ENCODE data around the gene ERF. TPM values are rescaled to one million over a fixed set of nuclear protein-coding genes. Genes with fewer than 3 reads are reported as not detected.

Gene ERF
- total and polyA plus RNA-seq, 2 donors (not counting 1 experiment from before 2014, with no cell fraction given): 48.6 to 51.5 TPM

DNA sequence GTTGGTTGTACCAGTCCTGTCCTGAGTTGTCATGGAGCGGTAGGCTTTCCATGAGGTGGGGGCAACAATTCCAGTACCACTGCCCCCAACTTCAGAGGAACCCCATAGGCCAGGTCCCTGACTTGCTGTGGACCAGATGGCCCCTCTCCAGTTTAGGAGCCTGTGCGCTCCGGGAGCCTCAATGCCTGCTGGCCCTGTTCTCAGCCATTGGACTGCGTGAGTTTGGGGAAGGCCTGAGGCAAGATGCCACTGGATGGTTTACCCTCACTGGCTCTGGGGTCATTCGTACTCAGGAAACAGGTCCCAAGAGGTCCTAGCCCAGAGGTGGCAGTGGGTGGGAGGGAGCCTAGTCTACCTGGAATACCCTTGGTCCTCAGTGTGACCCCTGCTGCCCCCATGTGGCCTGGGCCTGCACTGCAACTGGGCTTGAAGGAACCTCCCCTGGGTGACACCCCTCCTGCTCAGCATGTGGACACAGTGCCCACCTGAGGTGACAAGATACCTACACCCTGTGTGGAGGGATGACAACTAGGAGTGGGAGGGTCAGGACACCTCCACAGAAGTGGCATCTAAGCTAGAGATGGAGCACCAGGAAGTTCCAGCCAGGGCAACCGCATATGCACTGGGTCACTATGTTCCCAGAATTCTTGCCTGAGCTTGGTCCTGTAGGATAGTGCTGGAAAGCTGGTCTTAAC, 41.0 kb upstream of the ERF start:
- Histone ChIP-seq H3K4me2 (replicated peaks; ENCODE audit: low read depth, low read length, poor library complexity, severe bottlenecking) (no peak overlapping the region), H2AFZ (ENCODE audit: insufficient read depth, low read depth, low read length, poor library complexity, severe bottlenecking) (no peak overlapping the region), H3K79me2 (ENCODE audit: control insufficient read depth, insufficient read depth, low read length) (no peaks in the 10 kb centered on the region), H3K9me3 (ENCODE audit: control extremely low read depth in 1 of 3, control insufficient read depth in 2 of 3, insufficient read depth in 1 of 3, low read length in 2 of 3) (no peaks in the 10 kb centered on the region), H3K27ac (ENCODE audit: low read length in 2 of 2) (no peak overlapping the region), H3K4me1 (ENCODE audit: control insufficient read depth in 2 of 2, insufficient read depth in 2 of 2, low read length in 2 of 2) (peaks cover 3 to 10% of the 10 kb centered on the region in 2 donors), H3K36me3 (replicated peaks in 1 of 2; ENCODE audit: control extremely low read depth in 1 of 2, control insufficient read depth in 1 of 2, extremely low read depth in 1 of 2, insufficient read depth in 2 of 2, low read length in 1 of 2) (peaks cover 0 to 38% of the 10 kb centered on the region in 2 experiments), H3K4me3 (ENCODE audit: control extremely low read depth in 1 of 5, extremely low read depth in 1 of 5, insufficient read depth in 1 of 5, low read depth in 2 of 5, low read length in 4 of 5) (no peak overlapping the region), H3K9ac (ENCODE audit: low read length) (no peak overlapping the region), H3K27me3 (replicated peaks in 1 of 4; ENCODE audit: control extremely low read depth in 1 of 4, control insufficient read depth in 3 of 4, insufficient read depth in 4 of 4, low read length in 3 of 4) (no peaks in the 10 kb centered on the region), H4K20me1 (ENCODE audit: control insufficient read depth, insufficient read depth, low read length, poor library complexity, severe bottlenecking) (peaks cover 5% of the 10 kb centered on the region)
- Mint-ChIP-seq H3K9me3 (ENCODE audit: insufficient read depth) (no peaks in the 10 kb centered on the region), H3K27me3 (no peaks in the 10 kb centered on the region), H3K4me1 (peaks cover 11% of the 10 kb centered on the region), H3K27ac (peak overlapping the region; percentile 71), H3K4me3 (no peak overlapping the region)
- peak; percentile 98 for ATAC-seq (ENCODE audit: low read depth)
- ChIA-PET POLR2A (interaction anchor here (0.8 to 1.6 kb wide), 2 partner anchors 25 to 53 kb away, joined by 3 read pairs; partner anchors contain the start of gene GSK3A), CTCF (interaction anchor here (0.6 to 2.0 kb wide), 26 partner anchors 8 to 196 kb away, joined by 3 to 12 read pairs (median 4); partner anchors contain the start of genes GSK3A and POU2F2)
- TF ChIP-seq EZH2 (IDR thresholded peaks at IDR 0.05; ENCODE audit: borderline replicate concordance, insufficient read depth, low read depth, low read length, poor library complexity, severe bottlenecking): no peak
- TF ChIP-seq, protein P1, sequence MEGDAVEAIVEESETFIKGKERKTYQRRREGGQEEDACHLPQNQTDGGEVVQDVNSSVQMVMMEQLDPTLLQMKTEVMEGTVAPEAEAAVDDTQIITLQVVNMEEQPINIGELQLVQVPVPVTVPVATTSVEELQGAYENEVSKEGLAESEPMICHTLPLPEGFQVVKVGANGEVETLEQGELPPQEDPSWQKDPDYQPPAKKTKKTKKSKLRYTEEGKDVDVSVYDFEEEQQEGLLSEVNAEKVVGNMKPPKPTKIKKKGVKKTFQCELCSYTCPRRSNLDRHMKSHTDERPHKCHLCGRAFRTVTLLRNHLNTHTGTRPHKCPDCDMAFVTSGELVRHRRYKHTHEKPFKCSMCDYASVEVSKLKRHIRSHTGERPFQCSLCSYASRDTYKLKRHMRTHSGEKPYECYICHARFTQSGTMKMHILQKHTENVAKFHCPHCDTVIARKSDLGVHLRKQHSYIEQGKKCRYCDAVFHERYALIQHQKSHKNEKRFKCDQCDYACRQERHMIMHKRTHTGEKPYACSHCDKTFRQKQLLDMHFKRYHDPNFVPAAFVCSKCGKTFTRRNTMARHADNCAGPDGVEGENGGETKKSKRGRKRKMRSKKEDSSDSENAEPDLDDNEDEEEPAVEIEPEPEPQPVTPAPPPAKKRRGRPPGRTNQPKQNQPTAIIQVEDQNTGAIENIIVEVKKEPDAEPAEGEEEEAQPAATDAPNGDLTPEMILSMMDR (IDR thresholded peaks at IDR 0.05): peak; percentile 91
- WGBS (ENCODE audit: insufficient coverage): 82% methylated on average over 5 of the region's 6 CpGs
- intact Hi-C loops (cut with micrococcal nuclease): loop anchor here (1.0 to 5.0 kb wide), 5 partner anchors 10 to 188 kb away; partner anchors contain the start of gene GSK3A
- peak; percentile 89 for DNase-seq

DNA sequence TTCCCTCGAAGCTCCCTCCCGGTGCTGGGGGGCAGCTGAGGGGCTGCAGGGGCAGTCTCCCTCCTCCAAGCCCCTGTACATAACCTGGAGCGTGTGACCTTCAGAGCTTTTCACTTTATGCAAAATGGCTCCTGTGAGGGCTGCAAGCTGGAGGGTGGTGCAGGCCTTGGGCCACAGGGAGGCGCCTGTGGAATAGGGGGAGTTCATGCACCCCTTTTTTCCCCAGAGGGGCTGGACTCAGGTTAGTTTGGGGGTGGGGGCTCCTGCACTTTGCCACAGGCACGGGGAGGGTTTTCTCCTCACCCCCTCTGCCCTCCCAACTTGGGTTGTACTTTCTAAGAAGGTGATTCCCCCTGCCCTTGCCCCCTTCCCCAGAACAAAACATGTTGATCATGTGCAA, 40.4 kb upstream of the ERF start:
- no peak overlapping the region for H2AFZ ChIP-seq (ENCODE audit: insufficient read depth, low read depth, low read length, poor library complexity, severe bottlenecking)
- peaks cover 3 to 10% of the 10 kb centered on the region in 2 donors for H3K4me1 ChIP-seq (ENCODE audit: control insufficient read depth in 2 of 2, insufficient read depth in 2 of 2, low read length in 2 of 2)
- no peaks in the 10 kb centered on the region for H3K27me3 Mint-ChIP-seq
- intact Hi-C loops (cut with micrococcal nuclease): loop anchor here (5.0 kb wide), 1 partner anchor 113 kb away; no protein-coding TSS in a partner anchor
- H3K9me3 Mint-ChIP-seq (ENCODE audit: insufficient read depth): no peaks in the 10 kb centered on the region
- H3K4me3 ChIP-seq (ENCODE audit: control extremely low read depth in 1 of 5, extremely low read depth in 1 of 5, insufficient read depth in 1 of 5, low read depth in 2 of 5, low read length in 4 of 5): no peak overlapping the region
- no peak overlapping the region for H3K4me3 Mint-ChIP-seq
- H3K9me3 ChIP-seq (ENCODE audit: control extremely low read depth in 1 of 3, control insufficient read depth in 2 of 3, insufficient read depth in 1 of 3, low read length in 2 of 3): no peaks in the 10 kb centered on the region
- no peak for TF ChIP-seq EZH2 (IDR thresholded peaks at IDR 0.05; ENCODE audit: borderline replicate concordance, insufficient read depth, low read depth, low read length, poor library complexity, severe bottlenecking)
- TF ChIP-seq, protein P1 (IDR thresholded peaks at IDR 0.05): no peak
- peak overlapping the region; percentile 20 for H3K27ac Mint-ChIP-seq
- H3K36me3 ChIP-seq (replicated peaks in 1 of 2; ENCODE audit: control extremely low read depth in 1 of 2, control insufficient read depth in 1 of 2, extremely low read depth in 1 of 2, insufficient read depth in 2 of 2, low read length in 1 of 2): peaks cover 0 to 44% of the 10 kb centered on the region in 2 experiments
- 100% methylated on average over 1 of the region's 5 CpGs for WGBS (ENCODE audit: insufficient coverage)
- ChIA-PET CTCF (interaction anchor here (0.6 to 2.0 kb wide), 12 partner anchors 9 to 187 kb away, joined by 3 to 11 read pairs (median 5); partner anchors contain the start of gene GSK3A), POLR2A (interaction anchor here (1.6 kb wide), 1 partner anchor 53 kb away, joined by 3 read pairs; the partner anchor contains the start of gene GSK3A)
- peaks cover 12% of the 10 kb centered on the region for H4K20me1 ChIP-seq (ENCODE audit: control insufficient read depth, insufficient read depth, low read length, poor library complexity, severe bottlenecking)
- DNase-seq (no peak), ATAC-seq (ENCODE audit: low read depth) (no peak)
- H3K27me3 ChIP-seq (replicated peaks in 1 of 4; ENCODE audit: control extremely low read depth in 1 of 4, control insufficient read depth in 3 of 4, insufficient read depth in 4 of 4, low read length in 3 of 4): no peaks in the 10 kb centered on the region
- H3K4me1 Mint-ChIP-seq: peaks cover 11% of the 10 kb centered on the region
- no peak overlapping the region for H3K4me2 ChIP-seq (replicated peaks; ENCODE audit: low read depth, low read length, poor library complexity, severe bottlenecking)
- no peak overlapping the region for H3K9ac ChIP-seq (ENCODE audit: low read length)
- H3K79me2 ChIP-seq (ENCODE audit: control insufficient read depth, insufficient read depth, low read length): no peaks in the 10 kb centered on the region
- no peak overlapping the region for H3K27ac ChIP-seq (ENCODE audit: low read length in 2 of 2)

Data from B cell (primary cell).